B cell (primary cell): ENCODE data around the gene PHACTR2.

Experiments used
- EZH2 ChIP-seq: IDR thresholded peaks from 2 replicates; pipeline ENCODE4 v1.6.1; 2012; ENCODE audit warnings: borderline replicate concordance, low read depth, mild to moderate bottlenecking, moderate library complexity, low read length; ENCODE audit not compliant: insufficient read depth, poor library complexity, severe bottlenecking
- TF ChIP-seq, protein P1 (sequence below): fragments of 200-600 bp; IDR thresholded peaks from one replicate; pipeline ENCODE4 v1.8.0; 2022; ENCODE audit warnings: antibody characterized with exemption, mild to moderate bottlenecking

DNA sequence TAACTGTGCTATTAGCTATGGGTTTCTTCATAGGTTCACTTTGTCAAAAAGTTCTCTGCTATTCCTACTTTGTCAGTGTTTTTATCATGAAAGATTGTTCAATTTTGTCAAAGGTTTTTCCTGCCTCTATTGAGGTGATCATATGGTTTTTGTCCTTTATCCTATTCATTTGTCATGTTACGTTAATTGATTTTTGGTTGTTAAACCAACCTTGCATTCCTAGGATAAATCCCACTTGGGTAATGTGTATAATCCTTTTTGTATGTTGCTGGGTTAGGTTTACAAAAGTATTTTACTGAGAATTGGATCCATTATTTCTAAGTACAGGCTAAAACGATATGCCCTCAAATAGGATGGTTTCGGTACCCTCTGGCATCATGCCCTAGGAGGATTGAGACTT, 5.0 kb downstream of the PHACTR2 start:
- TF ChIP-seq, protein P1, sequence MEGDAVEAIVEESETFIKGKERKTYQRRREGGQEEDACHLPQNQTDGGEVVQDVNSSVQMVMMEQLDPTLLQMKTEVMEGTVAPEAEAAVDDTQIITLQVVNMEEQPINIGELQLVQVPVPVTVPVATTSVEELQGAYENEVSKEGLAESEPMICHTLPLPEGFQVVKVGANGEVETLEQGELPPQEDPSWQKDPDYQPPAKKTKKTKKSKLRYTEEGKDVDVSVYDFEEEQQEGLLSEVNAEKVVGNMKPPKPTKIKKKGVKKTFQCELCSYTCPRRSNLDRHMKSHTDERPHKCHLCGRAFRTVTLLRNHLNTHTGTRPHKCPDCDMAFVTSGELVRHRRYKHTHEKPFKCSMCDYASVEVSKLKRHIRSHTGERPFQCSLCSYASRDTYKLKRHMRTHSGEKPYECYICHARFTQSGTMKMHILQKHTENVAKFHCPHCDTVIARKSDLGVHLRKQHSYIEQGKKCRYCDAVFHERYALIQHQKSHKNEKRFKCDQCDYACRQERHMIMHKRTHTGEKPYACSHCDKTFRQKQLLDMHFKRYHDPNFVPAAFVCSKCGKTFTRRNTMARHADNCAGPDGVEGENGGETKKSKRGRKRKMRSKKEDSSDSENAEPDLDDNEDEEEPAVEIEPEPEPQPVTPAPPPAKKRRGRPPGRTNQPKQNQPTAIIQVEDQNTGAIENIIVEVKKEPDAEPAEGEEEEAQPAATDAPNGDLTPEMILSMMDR, result no peak
- TF ChIP-seq EZH2, result no peak
